ENCODE measurements around the gene FAM124B. TPM values are rescaled to one million over a fixed set of nuclear protein-coding genes. Genes with fewer than 3 reads are reported as not detected.

The FAM124B gene
- total and polyA plus RNA-seq, 2 experiments from 2014 or later = 0.17 TPM; not detected in 1

DNA sequence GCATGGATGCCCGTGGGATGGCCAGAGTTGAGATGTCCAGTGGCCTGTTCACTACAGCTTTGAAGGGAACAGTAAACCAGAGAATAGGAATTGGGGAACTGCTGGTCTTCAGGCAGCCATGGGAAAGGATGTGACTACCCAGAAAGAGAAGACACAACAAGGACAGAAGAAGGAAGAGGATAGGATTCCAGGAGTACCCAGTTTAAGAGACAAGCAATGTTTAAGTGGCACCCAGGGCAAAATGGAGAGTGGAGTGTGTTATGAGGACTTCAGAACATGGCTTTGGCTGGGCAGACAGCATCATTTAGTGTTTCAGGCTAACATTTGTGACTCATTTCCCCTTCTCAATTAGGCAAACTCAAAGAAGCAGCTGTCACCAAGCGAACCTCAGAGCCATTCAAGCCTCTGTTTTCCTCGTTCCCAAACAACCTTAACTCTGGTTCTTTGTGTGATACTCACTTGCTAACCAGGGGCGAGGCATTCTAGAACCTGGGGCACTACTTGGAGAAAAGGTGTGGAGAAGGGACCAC lies 4.0 kb upstream of the FAM124B start:
- no peaks in the 10 kb centered on the region for H3K36me3 ChIP-seq (replicated peaks; ENCODE audit: insufficient read depth, low read depth)
- H3K4me3 ChIP-seq = no peak overlapping the region
- no peaks in the 10 kb centered on the region for H3K27me3 ChIP-seq
- no peaks in the 10 kb centered on the region for H3K9me2 ChIP-seq (replicated peaks; ENCODE audit: insufficient read depth)
- H3K4me2 ChIP-seq = no peak overlapping the region
- H2AFZ ChIP-seq = no peak overlapping the region
- no peaks in the 10 kb centered on the region for H4K20me1 ChIP-seq (ENCODE audit: insufficient read depth, poor library complexity, severe bottlenecking)
- no peaks in the 10 kb centered on the region for H3K4me1 ChIP-seq (ENCODE audit: insufficient read depth)
- DNase-seq (ENCODE audit: low spot score) = no peak
- no peaks in the 10 kb centered on the region for H3K9me3 ChIP-seq (ENCODE audit: low read depth)
- no peaks in the 10 kb centered on the region for H3K79me2 ChIP-seq
- no peak overlapping the region for H3K27ac ChIP-seq
- TF ChIP-seq EZH2phosphoT487 (IDR thresholded peaks at IDR 0.05; ENCODE audit: low read depth, severe bottlenecking, unreplicated experiment) = no peak
- no peak for TF ChIP-seq EZH2 (IDR thresholded peaks at IDR 0.05; ENCODE audit: borderline replicate concordance)
- TF ChIP-seq, protein P1, sequence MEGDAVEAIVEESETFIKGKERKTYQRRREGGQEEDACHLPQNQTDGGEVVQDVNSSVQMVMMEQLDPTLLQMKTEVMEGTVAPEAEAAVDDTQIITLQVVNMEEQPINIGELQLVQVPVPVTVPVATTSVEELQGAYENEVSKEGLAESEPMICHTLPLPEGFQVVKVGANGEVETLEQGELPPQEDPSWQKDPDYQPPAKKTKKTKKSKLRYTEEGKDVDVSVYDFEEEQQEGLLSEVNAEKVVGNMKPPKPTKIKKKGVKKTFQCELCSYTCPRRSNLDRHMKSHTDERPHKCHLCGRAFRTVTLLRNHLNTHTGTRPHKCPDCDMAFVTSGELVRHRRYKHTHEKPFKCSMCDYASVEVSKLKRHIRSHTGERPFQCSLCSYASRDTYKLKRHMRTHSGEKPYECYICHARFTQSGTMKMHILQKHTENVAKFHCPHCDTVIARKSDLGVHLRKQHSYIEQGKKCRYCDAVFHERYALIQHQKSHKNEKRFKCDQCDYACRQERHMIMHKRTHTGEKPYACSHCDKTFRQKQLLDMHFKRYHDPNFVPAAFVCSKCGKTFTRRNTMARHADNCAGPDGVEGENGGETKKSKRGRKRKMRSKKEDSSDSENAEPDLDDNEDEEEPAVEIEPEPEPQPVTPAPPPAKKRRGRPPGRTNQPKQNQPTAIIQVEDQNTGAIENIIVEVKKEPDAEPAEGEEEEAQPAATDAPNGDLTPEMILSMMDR (IDR thresholded peaks at IDR 0.05; ENCODE audit: poor library complexity) = no peak
- 63% methylated on average over 4 of the region's 4 CpGs for WGBS (ENCODE audit: low lambda C conversion rate, missing lambda C conversion rate)

DNA sequence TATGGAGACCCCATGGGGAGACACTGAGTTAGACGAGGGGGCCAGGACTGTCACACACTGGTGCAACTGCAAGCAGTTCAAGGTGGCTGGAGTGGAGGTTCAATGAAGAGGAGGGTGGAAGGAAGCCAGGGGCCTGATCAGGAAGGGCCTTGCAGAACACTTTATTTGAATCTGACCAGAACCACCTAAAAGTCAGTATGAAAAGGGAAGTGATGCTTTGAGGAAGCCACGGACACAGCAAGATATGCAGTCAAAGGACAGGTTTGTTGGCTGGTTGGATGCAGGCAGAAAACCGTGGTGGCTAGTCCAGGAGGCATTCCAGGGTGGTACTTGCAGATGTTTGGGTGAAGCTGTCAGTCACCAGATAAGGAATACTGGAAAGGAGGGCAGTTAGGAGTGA lies 3.5 kb upstream of the FAM124B start:
- no peaks in the 10 kb centered on the region for H3K9me3 ChIP-seq (ENCODE audit: low read depth)
- H4K20me1 ChIP-seq (ENCODE audit: insufficient read depth, poor library complexity, severe bottlenecking) = no peaks in the 10 kb centered on the region
- H3K4me3 ChIP-seq = no peak overlapping the region
- no peak for DNase-seq (ENCODE audit: low spot score)
- H3K79me2 ChIP-seq = no peaks in the 10 kb centered on the region
- no peaks in the 10 kb centered on the region for H3K9me2 ChIP-seq (replicated peaks; ENCODE audit: insufficient read depth)
- no peaks in the 10 kb centered on the region for H3K27me3 ChIP-seq
- 76% methylated on average over 3 of the region's 3 CpGs for WGBS (ENCODE audit: low lambda C conversion rate, missing lambda C conversion rate)
- no peak for TF ChIP-seq EZH2 (IDR thresholded peaks at IDR 0.05; ENCODE audit: borderline replicate concordance)
- TF ChIP-seq, protein P1 (IDR thresholded peaks at IDR 0.05; ENCODE audit: poor library complexity) = no peak
- TF ChIP-seq EZH2phosphoT487 (IDR thresholded peaks at IDR 0.05; ENCODE audit: low read depth, severe bottlenecking, unreplicated experiment) = no peak
- no peak overlapping the region for H3K4me2 ChIP-seq
- H3K27ac ChIP-seq = no peak overlapping the region
- H3K4me1 ChIP-seq (ENCODE audit: insufficient read depth) = no peaks in the 10 kb centered on the region
- no peak overlapping the region for H2AFZ ChIP-seq
- H3K36me3 ChIP-seq (replicated peaks; ENCODE audit: insufficient read depth, low read depth) = no peaks in the 10 kb centered on the region

DNA sequence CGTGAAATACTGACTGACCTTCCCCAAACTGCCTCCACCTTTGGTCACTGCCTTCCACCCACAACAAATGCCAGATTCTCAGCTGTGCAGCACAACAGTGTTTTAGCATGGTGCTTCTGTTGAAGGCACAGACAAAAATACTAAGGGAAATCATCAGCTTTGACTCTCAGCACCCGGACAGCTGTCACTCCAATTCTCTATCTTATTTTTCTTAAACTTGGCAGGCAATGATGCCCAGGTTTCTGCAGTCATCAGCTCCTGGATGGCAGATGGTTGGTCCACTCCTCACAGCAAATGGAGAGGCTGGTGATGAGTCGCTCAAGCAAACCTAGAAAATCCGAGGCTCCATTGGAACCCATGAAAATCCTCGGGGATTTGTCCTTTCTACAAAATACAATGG lies 2.9 kb upstream of the FAM124B start:
- H3K4me2 ChIP-seq = no peak overlapping the region
- TF ChIP-seq EZH2phosphoT487 (IDR thresholded peaks at IDR 0.05; ENCODE audit: low read depth, severe bottlenecking, unreplicated experiment) (no peak), EZH2 (IDR thresholded peaks at IDR 0.05; ENCODE audit: borderline replicate concordance) (no peak)
- TF ChIP-seq, protein P1 (IDR thresholded peaks at IDR 0.05; ENCODE audit: poor library complexity) = no peak
- no peak overlapping the region for H3K27ac ChIP-seq
- H3K36me3 ChIP-seq (replicated peaks; ENCODE audit: insufficient read depth, low read depth) = no peaks in the 10 kb centered on the region
- 81% methylated on average over 5 of the region's 5 CpGs for WGBS (ENCODE audit: low lambda C conversion rate, missing lambda C conversion rate)
- no peak overlapping the region for H2AFZ ChIP-seq
- H3K9me3 ChIP-seq (ENCODE audit: low read depth) = no peaks in the 10 kb centered on the region
- no peaks in the 10 kb centered on the region for H3K27me3 ChIP-seq
- no peak overlapping the region for H3K4me3 ChIP-seq
- H3K79me2 ChIP-seq = no peaks in the 10 kb centered on the region
- H4K20me1 ChIP-seq (ENCODE audit: insufficient read depth, poor library complexity, severe bottlenecking) = no peaks in the 10 kb centered on the region
- DNase-seq (ENCODE audit: low spot score) = no peak
- H3K9me2 ChIP-seq (replicated peaks; ENCODE audit: insufficient read depth) = no peaks in the 10 kb centered on the region
- H3K4me1 ChIP-seq (ENCODE audit: insufficient read depth) = no peaks in the 10 kb centered on the region
